ENCODE data around the gene MAB21L4. TPM values are rescaled to one million over a fixed set of nuclear protein-coding genes. Genes with fewer than 3 reads are reported as not detected.

MAB21L4 gene
- total and polyA plus RNA-seq, 2 donors (not counting 3 experiments of a cell fraction or from before 2014, with no cell fraction given): not detected

- no peak overlapping the region for H3K9ac ChIP-seq (replicated peaks; ENCODE audit: extremely low read depth, insufficient read depth, low read length)
- no peaks in the 10 kb centered on the region for H3K9me3 ChIP-seq (replicated peaks; ENCODE audit: control insufficient read depth, insufficient read depth, low read length)
- H3K4me1 ChIP-seq (ENCODE audit: control insufficient read depth, extremely low read depth, insufficient read depth, low read length): no peaks in the 10 kb centered on the region
- H3K79me2 ChIP-seq (ENCODE audit: control insufficient read depth, insufficient read depth, low read length): no peaks in the 10 kb centered on the region
- no peaks in the 10 kb centered on the region for H3K9me1 ChIP-seq (replicated peaks; ENCODE audit: control insufficient read depth, extremely low read depth, insufficient read depth, low read length)
- H4K20me1 ChIP-seq (replicated peaks; ENCODE audit: control insufficient read depth, extremely low read depth, insufficient read depth, low read length): no peaks in the 10 kb centered on the region
- FAIRE-seq: no peak
- no peak overlapping the region for H3K4me3 ChIP-seq (replicated peaks in 1 of 3; ENCODE audit: insufficient read depth in 1 of 3, low read depth in 1 of 3, low read length in 3 of 3)
- intact Hi-C loops (cut with micrococcal nuclease) (loop anchor here (10.0 kb wide), 2 partner anchors 286 to 456 kb away; partner anchors contain the start of genes HDLBP, PASK and SEPTIN2), dilution Hi-C loops (cut with MboI; ENCODE audit: extremely low pct_ligation_motif_present, low sequenced_read_pairs) (no loop called here)
- CTCF ChIA-PET: interaction anchor here (1.1 to 1.6 kb wide), 4 partner anchors 18 to 220 kb away, joined by 4 to 8 read pairs (median 4); no protein-coding TSS in a partner anchor
- H2AFZ ChIP-seq (ENCODE audit: low read depth, low read length): no peak overlapping the region
- H3K27ac ChIP-seq (ENCODE audit: insufficient read depth, low read depth, low read length): no peak overlapping the region
- peaks cover 0 to 2% of the 10 kb centered on the region in 2 experiments for H3K27me3 ChIP-seq (ENCODE audit: control insufficient read depth in 2 of 2, insufficient read depth in 2 of 2, low read length in 2 of 2)
- no peak for TF ChIP-seq FOS (IDR thresholded peaks at IDR 0.05; ENCODE audit: borderline replicate concordance, insufficient read depth, low read length)
- no peak for TF ChIP-seq EZH2 (IDR thresholded peaks at IDR 0.05; ENCODE audit: borderline replicate concordance, low read depth, low read length, severe bottlenecking)
- no peak for TF ChIP-seq POLR2AphosphoS5 (IDR thresholded peaks at IDR 0.05; ENCODE audit: insufficient read depth, low read depth, low read length)
- no peak for TF ChIP-seq GATA2 (IDR thresholded peaks at IDR 0.05; ENCODE audit: insufficient read depth, insufficient read length, low read depth, low read length)
- H3K4me2 ChIP-seq (ENCODE audit: insufficient read depth, low read length): no peak overlapping the region
- POLR2A ChIA-PET: no interaction called here
- DNase-seq (ENCODE audit: low read depth, low spot score): no peak
- H3K36me3 ChIP-seq (ENCODE audit: control insufficient read depth in 2 of 2, extremely low read depth in 1 of 2, insufficient read depth in 2 of 2, low read length in 2 of 2): no peaks in the 10 kb centered on the region
- no TSS peak for BruUV-seq (replicated peaks)
Measured at GRCh38 chr2:240858321-240858720, 37.6 kb downstream of the MAB21L4 start.

GRCh38 chr2:240857039-240858008 lies 38.6 kb downstream of the MAB21L4 start:
- BruUV-seq (replicated peaks): no TSS peak
- H3K9ac ChIP-seq (replicated peaks; ENCODE audit: extremely low read depth, insufficient read depth, low read length): no peak overlapping the region
- intact Hi-C loops (cut with micrococcal nuclease) (loop anchor here (10.0 kb wide), 2 partner anchors 287 to 457 kb away; partner anchors contain the start of genes HDLBP, PASK and SEPTIN2), dilution Hi-C loops (cut with MboI; ENCODE audit: extremely low pct_ligation_motif_present, low sequenced_read_pairs) (no loop called here)
- no peak overlapping the region for H3K4me3 ChIP-seq (replicated peaks in 1 of 3; ENCODE audit: insufficient read depth in 1 of 3, low read depth in 1 of 3, low read length in 3 of 3)
- no peak overlapping the region for H2AFZ ChIP-seq (ENCODE audit: low read depth, low read length)
- ChIA-PET POLR2A (no interaction called here), CTCF (interaction anchor here (1.1 to 1.6 kb wide), 4 partner anchors 17 to 221 kb away, joined by 4 to 8 read pairs (median 4); no protein-coding TSS in a partner anchor)
- H3K27ac ChIP-seq (ENCODE audit: insufficient read depth, low read depth, low read length): no peak overlapping the region
- no peaks in the 10 kb centered on the region for H3K4me1 ChIP-seq (ENCODE audit: control insufficient read depth, extremely low read depth, insufficient read depth, low read length)
- H3K9me1 ChIP-seq (replicated peaks; ENCODE audit: control insufficient read depth, extremely low read depth, insufficient read depth, low read length): no peaks in the 10 kb centered on the region
- no peaks in the 10 kb centered on the region for H3K27me3 ChIP-seq (ENCODE audit: control insufficient read depth in 2 of 2, insufficient read depth in 2 of 2, low read length in 2 of 2)
- no peak for FAIRE-seq
- no peak for DNase-seq (ENCODE audit: low read depth, low spot score)
- no peaks in the 10 kb centered on the region for H3K36me3 ChIP-seq (ENCODE audit: control insufficient read depth in 2 of 2, extremely low read depth in 1 of 2, insufficient read depth in 2 of 2, low read length in 2 of 2)
- no peaks in the 10 kb centered on the region for H3K79me2 ChIP-seq (ENCODE audit: control insufficient read depth, insufficient read depth, low read length)
- H3K4me2 ChIP-seq (ENCODE audit: insufficient read depth, low read length): no peak overlapping the region
- H3K9me3 ChIP-seq (replicated peaks; ENCODE audit: control insufficient read depth, insufficient read depth, low read length): no peaks in the 10 kb centered on the region
- no peaks in the 10 kb centered on the region for H4K20me1 ChIP-seq (replicated peaks; ENCODE audit: control insufficient read depth, extremely low read depth, insufficient read depth, low read length)
- TF ChIP-seq POLR2A (IDR thresholded peaks at IDR 0.05; ENCODE audit: low read depth, low read length): no peak
- TF ChIP-seq MYC (IDR thresholded peaks at IDR 0.05; ENCODE audit: low read depth, low read length): no peak
- TF ChIP-seq MAX (IDR thresholded peaks at IDR 0.05; ENCODE audit: insufficient read depth, insufficient read length): no peak
- TF ChIP-seq CTCF (IDR thresholded peaks at IDR 0.05; ENCODE audit: extremely low read depth in 1 of 2, insufficient read depth in 1 of 2, low read depth in 1 of 2, low read length in 2 of 2): no peak
- TF ChIP-seq EZH2 (IDR thresholded peaks at IDR 0.05; ENCODE audit: borderline replicate concordance, low read depth, low read length, severe bottlenecking): no peak
- TF ChIP-seq GATA2 (IDR thresholded peaks at IDR 0.05; ENCODE audit: insufficient read depth, insufficient read length, low read depth, low read length): no peak
- no peak for TF ChIP-seq POLR2AphosphoS5 (IDR thresholded peaks at IDR 0.05; ENCODE audit: insufficient read depth, low read depth, low read length)
- TF ChIP-seq FOS (IDR thresholded peaks at IDR 0.05; ENCODE audit: borderline replicate concordance, insufficient read depth, low read length): no peak
- TF ChIP-seq JUN (IDR thresholded peaks at IDR 0.05; ENCODE audit: borderline replicate concordance, insufficient read depth, insufficient read length, low read depth): no peak

Data from endothelial cell of umbilical vein (primary cell).